Measurements from ENCODE around the gene CACTIN.
"Not testable (repeated sequence)": the region's sequence is repeated elsewhere in the genome, so short reads cannot be mapped to it uniquely, and the experiment has no call there.

CACTIN gene

DNA sequence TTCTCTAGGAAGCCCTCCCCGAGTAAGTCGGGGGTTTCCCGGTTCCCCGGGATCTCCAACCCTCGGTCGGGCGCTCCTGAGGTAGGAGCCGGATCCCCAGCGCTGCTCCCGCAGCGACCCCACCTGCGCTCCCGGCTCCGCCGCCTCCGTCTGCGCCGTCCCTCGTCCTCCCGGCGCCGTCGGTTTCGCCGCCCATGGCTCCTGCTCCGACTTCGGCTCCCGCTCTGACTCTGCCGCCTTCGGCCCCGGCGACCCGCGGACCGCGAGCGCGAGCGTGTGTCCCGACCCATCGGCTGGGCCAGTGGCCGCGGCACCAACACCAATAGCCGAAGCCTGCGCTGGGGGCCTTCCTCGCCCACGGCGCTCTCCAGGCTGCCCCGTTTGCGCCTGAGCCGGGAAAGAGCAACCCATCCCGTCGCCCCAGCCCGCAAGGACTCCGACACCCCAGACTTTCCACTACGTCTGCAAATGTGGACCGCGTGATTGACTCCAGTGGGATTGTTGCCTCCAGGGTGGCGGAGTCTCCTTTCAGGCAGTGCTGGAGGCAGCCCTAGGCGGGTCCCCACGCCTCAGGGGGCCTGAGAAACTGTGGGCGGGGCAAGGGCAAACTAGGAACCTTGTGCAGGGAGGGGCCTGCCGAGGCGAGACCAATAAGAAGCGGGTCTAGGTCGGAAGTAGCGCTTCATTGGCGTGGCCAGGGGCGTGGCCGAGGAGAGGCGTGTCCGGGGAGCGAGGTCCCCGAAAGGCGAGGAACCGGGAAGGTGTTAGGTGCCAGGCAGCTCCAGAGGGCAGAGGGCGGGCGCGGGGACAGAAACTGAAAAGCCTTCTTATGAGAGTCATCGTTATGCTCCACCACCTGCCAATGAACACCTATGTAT lies at the start of gene CACTIN:
TSS of gene CACTIN (minus strand) at position 318 of the 878 bp plus-strand sequence. CDS start at position 290, 28 bp downstream.
- peak; percentile 96 to 97 for DNase-seq (ENCODE audit: extremely low read depth in 1 of 2, low read depth in 1 of 2)

- DNase-seq (ENCODE audit: extremely low read depth in 1 of 2, low read depth in 1 of 2): no peak
These were observed 48.4 kb upstream of the CACTIN start for GRCh38 chr19:3674784-3675543.

DNA sequence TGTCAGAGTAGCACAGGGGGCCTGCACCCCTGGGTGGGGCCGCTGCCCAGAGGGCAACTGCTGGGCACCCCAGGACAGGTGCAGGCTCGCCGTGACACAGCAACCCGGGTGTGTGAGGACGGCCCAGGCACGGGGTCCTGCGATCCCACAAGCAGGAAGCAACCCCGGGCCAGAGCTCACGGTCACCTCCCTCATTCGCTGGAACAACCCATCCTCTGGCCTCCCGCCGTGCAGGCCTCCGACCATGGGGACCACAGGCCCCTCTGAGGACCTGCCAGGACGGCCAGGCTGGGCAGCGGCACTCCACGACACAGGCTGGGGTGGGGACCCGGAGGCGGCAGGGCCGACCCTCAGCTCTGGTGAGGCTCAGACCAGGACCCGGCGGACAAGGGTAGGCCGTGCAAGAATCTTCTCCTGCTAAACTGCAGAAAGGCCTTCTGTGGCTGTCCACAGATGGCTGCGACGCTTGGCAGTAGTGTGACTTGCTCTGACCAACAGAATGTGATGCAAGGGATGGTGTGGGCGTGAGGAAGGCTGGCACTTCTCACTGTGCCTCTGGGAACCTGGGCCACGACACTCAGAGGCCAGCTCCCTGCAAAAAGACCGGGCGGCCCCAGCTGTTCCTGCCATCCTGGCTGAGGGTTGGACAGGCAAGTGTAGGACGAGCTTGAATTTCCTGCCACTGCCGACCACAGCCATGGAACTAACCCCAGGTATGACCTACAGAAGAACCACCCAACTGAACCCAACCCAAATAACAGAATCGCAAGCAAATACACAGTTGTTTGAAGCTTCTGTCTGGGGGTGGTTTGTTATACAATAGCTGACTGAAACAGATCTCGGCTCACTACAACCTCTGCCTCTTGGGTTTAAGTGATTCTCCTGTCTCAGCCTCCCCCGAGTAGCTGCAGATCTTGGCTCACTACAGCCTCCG lies 47.2 kb upstream of the CACTIN start:
- no peak for DNase-seq (ENCODE audit: extremely low read depth in 1 of 2, low read depth in 1 of 2)

- DNase-seq (ENCODE audit: extremely low read depth in 1 of 2, low read depth in 1 of 2): no peak
These were observed 46.4 kb upstream of the CACTIN start for GRCh38 chr19:3672993-3673392.

- DNase-seq (ENCODE audit: extremely low read depth in 1 of 2, low read depth in 1 of 2): no peak
These were observed 46.0 kb upstream of the CACTIN start for GRCh38 chr19:3672575-3672948.

DNA sequence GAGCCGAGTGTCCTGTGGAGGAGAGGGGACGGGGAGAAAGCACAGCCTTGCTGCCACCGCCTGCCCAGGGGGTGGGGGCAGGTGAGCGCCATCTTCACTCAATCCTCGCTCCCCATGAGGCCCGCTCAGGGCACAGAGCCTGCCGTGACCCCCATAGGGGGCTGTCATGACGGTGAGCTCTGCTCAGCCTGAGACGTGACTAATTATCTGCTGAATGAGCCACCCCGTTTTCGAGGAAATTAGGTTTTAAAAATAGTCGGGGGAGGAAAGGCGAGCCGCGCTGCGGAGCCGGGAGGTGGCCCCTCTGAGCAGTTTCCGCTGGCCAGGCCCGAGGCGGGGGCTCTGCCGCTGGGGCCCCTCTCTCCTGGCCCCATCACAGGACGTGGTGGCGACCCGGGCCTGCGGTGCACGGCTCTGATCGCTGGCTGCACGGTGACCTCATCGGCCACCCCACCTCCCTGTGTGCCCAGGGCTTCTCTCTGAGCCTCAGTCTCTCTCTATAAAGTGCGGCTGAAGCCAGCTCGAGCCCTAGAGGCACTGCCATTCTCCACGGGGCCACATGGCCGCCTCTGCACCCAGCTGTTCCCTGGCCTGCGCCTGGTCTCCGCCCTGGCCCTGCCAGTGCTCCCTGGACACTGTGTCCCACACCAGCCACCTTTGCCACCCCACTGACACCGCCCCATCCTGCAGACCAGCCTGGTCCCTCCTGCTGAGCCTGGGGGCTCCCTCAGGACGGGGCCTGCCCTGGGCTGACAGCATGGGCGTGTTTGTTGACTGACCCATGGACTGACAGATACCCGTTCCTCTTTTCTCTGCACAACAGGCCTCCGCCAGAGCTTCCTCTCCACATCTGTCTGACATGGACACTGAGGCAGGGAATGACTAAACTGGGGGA lies 45.3 kb upstream of the CACTIN start:
- no peak for DNase-seq (ENCODE audit: extremely low read depth in 1 of 2, low read depth in 1 of 2)

DNA sequence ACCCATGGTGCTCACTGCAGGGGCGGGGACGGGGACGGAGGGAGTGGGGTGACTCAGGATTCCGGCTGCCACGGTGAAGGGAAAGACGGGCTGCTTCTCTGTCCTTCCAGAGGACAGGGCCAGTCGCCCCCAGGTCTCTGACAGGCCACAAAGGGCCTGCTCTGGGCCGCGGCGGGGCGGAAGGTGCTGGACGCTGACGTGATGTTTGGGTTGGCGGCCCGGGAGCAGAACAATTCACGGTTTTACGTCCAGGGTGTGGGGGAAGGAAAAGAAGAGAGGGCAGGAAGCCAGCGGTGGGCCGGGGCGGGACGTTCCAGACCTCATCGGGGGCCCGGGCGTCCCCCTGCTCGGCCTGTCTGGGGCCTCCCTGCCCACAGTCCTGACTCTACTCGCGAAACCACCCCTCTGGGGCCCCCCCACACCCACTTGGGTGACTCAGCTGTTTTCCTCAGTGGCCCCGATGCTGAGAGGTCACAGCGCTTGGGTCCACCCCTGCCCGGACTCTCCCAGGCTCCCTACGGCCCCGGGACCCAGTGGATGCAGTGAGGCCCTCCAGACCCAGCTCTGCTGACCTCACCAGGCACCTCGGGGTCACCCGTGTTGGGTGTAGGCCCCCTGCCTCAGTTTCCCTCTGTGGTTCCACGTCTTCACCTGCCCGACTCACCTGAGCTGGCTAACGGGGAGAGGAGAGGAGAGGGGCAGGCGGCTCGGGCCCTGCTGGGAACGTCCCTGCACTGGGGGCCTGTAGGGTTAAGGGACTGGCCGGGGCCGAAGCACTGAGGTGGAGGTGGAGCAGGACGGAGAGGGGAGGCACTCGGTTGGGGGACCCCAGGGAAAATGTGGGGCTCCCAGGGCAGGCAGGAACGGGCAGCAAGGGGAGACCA lies 44.4 kb upstream of the CACTIN start:
- DNase-seq (ENCODE audit: extremely low read depth in 1 of 2, low read depth in 1 of 2): peak in 1 of 2 donors; percentile 14

DNA sequence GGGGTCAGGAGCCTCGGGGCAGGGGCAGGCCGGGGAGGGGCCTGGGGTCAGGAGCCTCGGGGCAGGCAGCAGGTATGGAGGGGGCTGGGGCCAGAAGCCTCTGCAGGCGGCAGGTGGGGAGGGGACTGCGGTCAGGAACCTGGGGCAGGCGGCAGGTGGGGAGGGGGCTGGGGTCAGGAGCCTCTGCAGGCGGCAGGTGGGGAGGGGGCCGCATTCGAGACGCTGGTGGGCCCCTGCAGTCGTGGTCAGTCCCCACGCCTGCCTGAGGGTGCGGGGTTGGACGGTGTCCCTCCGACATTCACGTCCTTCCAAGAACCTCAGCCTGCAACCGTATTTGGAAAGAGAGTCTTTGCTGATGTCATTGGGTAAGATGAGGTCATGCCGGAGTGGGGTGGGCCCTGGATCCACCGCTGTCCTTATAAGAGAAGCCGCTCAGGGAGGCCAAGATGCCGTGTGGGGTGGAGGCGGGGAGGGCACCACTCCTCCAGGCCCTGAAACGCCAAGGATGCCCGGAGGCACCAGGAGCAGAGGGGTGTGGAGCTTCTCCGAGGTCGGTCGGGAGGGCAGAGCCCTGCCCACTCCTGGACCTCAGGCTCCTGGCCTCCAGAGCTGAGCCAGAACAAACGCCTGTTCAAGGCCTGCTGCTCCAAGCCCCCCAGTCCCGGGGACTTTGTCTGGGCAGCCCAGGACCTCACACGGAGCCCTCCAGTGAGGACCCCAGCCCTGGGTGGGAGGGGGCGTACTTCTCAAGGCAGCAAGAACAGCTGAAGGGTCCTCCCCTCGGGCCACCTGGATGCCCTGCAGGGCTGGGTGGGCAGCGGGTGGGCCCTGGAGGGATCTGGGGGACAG lies 43.6 kb upstream of the CACTIN start:
- DNase-seq (ENCODE audit: extremely low read depth in 1 of 2, low read depth in 1 of 2): no peak

- DNase-seq (ENCODE audit: extremely low read depth in 1 of 2, low read depth in 1 of 2): no peak
These were observed 42.7 kb upstream of the CACTIN start for GRCh38 chr19:3669082-3669946.

GRCh38 chr19:3668331-3669081 lies 41.9 kb upstream of the CACTIN start:
- no peak for DNase-seq (ENCODE audit: extremely low read depth in 1 of 2, low read depth in 1 of 2)

GRCh38 chr19:3667766-3668165 lies 41.2 kb upstream of the CACTIN start:
- DNase-seq (ENCODE audit: extremely low read depth in 1 of 2, low read depth in 1 of 2): no peak

DNA sequence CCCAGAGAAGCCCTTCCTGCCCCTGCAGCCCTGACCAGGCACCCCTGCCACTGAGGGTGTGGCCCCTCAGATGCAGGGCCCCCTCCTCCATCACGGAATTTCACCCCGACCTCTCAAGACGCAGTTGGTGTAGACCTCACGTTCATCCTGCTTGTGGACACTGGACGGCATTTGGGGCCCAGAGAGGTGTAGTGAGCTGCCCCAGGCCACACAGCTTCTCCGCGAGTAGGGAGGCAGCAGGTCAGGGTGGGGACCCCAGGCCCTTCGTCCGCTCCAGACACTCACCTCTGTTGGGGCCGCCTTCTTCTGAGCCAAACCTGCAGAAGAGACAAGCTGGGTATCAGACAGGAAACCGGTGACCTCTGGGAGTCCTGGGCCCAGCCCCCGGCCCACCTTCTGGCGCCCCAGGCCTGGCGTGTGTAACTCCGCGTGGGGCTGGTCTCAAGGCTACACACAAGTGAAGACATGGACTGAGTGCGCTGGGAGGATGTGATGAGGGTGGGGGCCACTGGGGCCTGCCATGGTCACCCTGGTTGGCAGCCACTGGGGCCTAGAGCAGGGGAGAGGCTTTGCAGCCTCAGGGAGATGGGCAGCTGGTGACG lies 40.5 kb upstream of the CACTIN start:
- no peak for DNase-seq (ENCODE audit: extremely low read depth in 1 of 2, low read depth in 1 of 2)

DNA sequence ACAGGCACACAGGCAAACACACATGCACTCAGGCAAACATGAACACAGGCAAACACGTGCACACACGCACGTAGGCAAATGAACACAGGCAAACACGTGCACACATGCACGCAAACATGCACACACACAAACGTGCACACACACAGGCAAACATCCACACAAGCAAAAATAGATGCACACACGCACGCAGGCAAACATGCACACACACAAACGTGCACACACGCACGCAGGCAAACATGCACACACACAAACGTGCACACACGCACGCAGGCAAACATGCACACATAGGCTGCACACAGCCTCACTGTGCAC lies 39.9 kb upstream of the CACTIN start:
- DNase-seq (ENCODE audit: extremely low read depth in 1 of 2, low read depth in 1 of 2): not testable (repeated sequence)

- DNase-seq (ENCODE audit: extremely low read depth in 1 of 2, low read depth in 1 of 2): peak; percentile 40 to 66
These were observed 39.3 kb upstream of the CACTIN start for GRCh38 chr19:3665681-3666544.
